Measurements from ENCODE around the gene CCDC57.
"Not testable (repeated sequence)": the region's sequence is repeated elsewhere in the genome, so short reads cannot be mapped to it uniquely, and the experiment has no call there.

The CCDC57 gene

DNA sequence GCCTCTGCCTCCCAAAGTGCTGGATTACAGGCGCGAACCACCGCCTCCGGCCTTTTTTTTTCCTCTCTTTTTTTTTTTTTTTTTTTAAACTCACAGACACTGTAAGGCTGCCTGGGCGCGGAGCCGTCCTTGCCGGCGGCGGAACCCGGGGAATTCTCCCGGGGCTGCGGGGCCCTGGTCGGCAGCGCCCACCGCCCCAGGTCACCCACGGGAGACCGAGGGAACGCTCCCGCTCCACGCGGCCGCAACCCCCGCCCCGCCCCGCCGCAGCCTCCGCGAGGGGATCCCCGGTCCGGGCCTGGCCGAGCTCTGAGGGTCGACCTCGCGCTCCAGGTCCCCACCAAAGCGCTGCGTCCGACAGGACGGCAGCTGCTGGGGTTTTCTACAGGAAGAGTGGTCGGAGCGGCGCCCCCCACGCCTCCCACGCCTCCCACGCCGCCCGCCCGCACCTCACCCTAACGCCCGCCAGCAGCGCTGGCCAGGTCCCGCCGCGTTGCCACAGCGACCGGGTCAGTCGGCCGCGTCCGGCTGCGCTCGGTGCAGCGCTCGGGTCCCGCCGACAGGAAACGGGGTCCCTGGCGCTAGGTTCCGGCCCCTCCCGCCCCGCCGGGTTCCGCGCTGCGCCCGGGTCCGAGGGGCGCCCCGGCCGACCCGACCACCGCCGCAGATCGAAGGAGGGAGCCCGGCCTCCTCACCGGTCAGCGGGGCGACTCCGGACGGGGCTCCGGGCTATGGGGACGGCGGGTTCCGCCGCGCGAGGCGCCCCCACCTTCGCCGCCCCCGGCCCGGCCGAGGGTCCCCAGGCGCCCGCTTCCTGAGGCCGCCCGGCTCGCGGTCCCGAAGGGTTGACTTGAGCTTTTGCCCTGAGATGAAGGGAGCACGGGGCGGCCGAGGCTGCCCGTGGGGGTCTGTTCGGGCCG, at the start of gene CCDC57:
Gene CCDC57, minus strand, starts transcription at position 512 of the 920 bp plus-strand sequence. CDS start 10,898 bp downstream, outside the sequence.
- DNase-seq (ENCODE audit: low read depth in 2 of 2) = peak; percentile 79 to 85
- TF ChIP-seq, protein P1, sequence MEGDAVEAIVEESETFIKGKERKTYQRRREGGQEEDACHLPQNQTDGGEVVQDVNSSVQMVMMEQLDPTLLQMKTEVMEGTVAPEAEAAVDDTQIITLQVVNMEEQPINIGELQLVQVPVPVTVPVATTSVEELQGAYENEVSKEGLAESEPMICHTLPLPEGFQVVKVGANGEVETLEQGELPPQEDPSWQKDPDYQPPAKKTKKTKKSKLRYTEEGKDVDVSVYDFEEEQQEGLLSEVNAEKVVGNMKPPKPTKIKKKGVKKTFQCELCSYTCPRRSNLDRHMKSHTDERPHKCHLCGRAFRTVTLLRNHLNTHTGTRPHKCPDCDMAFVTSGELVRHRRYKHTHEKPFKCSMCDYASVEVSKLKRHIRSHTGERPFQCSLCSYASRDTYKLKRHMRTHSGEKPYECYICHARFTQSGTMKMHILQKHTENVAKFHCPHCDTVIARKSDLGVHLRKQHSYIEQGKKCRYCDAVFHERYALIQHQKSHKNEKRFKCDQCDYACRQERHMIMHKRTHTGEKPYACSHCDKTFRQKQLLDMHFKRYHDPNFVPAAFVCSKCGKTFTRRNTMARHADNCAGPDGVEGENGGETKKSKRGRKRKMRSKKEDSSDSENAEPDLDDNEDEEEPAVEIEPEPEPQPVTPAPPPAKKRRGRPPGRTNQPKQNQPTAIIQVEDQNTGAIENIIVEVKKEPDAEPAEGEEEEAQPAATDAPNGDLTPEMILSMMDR (IDR thresholded peaks at IDR 0.05; ENCODE audit: low read depth, low read length) = no peak
- peak within 1 kb of the TSS; percentile 56 to 77 for H3K4me3 ChIP-seq (replicated peaks in 1 of 2; ENCODE audit: low read depth in 2 of 2, low read length in 2 of 2)

DNA sequence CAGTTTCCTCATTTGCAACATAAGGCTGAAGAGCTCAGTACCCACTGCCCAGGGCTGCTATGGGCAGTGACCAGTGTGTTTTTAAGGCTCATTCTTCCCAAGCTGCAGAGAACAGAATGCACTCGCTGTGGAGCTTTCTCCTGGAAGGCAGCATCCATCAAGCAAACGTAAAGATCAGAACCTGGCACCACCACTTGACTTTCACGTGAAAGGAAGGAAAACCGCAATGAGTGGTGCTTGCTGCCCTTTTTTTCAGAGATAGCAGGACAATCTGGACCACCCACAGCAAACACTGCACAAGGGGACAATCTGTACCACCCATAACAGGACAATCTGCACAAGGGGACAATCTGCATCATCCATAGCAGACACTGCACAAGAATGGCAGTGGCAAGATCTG, 49.7 kb upstream of the CCDC57 start:
- H3K4me3 ChIP-seq (replicated peaks in 1 of 2; ENCODE audit: low read depth in 2 of 2, low read length in 2 of 2) = no peak overlapping the region
- no peak for DNase-seq (ENCODE audit: low read depth in 2 of 2)
- TF ChIP-seq, protein P1 (IDR thresholded peaks at IDR 0.05; ENCODE audit: low read depth, low read length) = no peak

GRCh38 chr17:82259972-82260961, 47.6 kb upstream of the CCDC57 start:
- H3K4me3 ChIP-seq (replicated peaks in 1 of 2; ENCODE audit: low read depth in 2 of 2, low read length in 2 of 2); DNase-seq (ENCODE audit: low read depth in 2 of 2): not testable (repeated sequence)

DNA sequence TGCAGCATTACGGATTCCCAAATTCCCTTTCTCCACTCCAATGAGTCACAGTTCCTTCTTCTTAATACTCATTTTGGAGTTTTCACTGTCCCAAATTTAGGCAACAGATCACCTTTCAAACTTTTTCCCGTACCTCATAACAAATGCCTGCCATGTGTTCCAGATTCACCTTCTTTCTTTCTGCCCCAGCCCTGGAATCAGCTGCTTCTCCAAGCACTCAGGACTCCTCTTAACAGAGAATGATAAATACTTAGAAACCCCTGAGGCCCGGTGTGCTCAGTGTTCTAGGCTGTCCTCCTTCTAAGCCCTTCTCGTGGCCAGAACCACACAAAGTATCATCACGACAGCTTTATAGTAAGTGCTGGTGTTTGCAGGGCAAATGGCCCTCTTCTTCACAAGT, 45.9 kb upstream of the CCDC57 start:
- DNase-seq (ENCODE audit: low read depth in 2 of 2) = no peak
- H3K4me3 ChIP-seq (replicated peaks in 1 of 2; ENCODE audit: low read depth in 2 of 2, low read length in 2 of 2) = no peak overlapping the region
- TF ChIP-seq, protein P1 (IDR thresholded peaks at IDR 0.05; ENCODE audit: low read depth, low read length) = no peak

DNA sequence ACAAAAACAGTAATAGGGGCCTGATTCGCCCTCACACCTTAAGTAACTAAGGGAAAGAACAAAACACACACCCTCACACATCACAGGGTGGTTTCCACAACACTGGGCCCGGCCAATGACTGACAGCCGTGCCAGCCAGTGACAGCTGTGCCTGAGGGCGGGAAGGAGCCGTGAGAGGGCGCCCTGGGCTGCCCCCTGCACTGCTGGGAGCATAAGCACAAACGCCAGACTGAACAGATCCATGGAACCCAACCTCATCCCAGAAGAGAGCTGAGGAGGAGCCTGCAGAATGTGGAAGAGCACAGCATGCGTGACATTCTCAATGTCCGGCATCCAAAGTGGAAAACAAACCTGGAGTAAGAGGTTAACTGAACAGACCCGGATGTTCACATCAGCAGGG, 44.8 kb upstream of the CCDC57 start:
- peak; percentile 49 to 53 for DNase-seq (ENCODE audit: low read depth in 2 of 2)
- TF ChIP-seq, protein P1 (IDR thresholded peaks at IDR 0.05; ENCODE audit: low read depth, low read length) = no peak
- H3K4me3 ChIP-seq (replicated peaks in 1 of 2; ENCODE audit: low read depth in 2 of 2, low read length in 2 of 2) = no peak overlapping the region

- no peak overlapping the region for H3K4me3 ChIP-seq (replicated peaks in 1 of 2; ENCODE audit: low read depth in 2 of 2, low read length in 2 of 2)
- DNase-seq (ENCODE audit: low read depth in 2 of 2) = no peak
- TF ChIP-seq, protein P1 (IDR thresholded peaks at IDR 0.05; ENCODE audit: low read depth, low read length) = no peak
Measured at GRCh38 chr17:82256242-82256885, 43.7 kb upstream of the CCDC57 start.

Measured in cardiac fibroblast (primary cell).